Panc1 (cell line): ENCODE results near the gene SPAG4. TPM values are rescaled to one million over a fixed set of nuclear protein-coding genes. Genes with fewer than 3 reads are reported as not detected.

Experiments
- ATAC-seq: fragments of 200-7000 bp; cut with Tn5 transposase; 2 replicates; pipeline ENCODE4 v1.9.1; 2020; ENCODE audit warnings: mild to moderate bottlenecking, moderate library complexity
- BruUV-seq: library from RNA; stranded (reverse); fragments of 400-500 nt; replicated peaks from 2 replicates; lab custom pipeline; 2021; lab: Mats Ljungman, UMichigan
- CTCF ChIA-PET: fragments of 300-600 bp; sonication (Branson Sonifier 250); formaldehyde crosslinking; loops from one replicate; lab custom pipeline; 2022; ENCODE audit warnings: antibody characterized with exemption; lab: Charles Lee
- POLR2A ChIA-PET: fragments of 300-600 bp; sonication (Branson Sonifier 250); formaldehyde crosslinking; loops from one replicate; lab custom pipeline; 2022; ENCODE audit warnings: antibody characterized with exemption; lab: Charles Lee
- DNase-seq: peaks from one replicate; pipeline ENCODE4 v3.0.0-alpha.2; 2010; ENCODE audit warnings: low read depth, low spot score
- H3K27ac ChIP-seq: 2 replicates; pipeline ENCODE4 v1.5.1; 2011; ENCODE audit warnings: mild to moderate bottlenecking, low read length, inconsistent platforms
- H3K27me3 ChIP-seq: fragments of 200-500 bp; sonication (Bioruptor generic); 2 replicates; pipeline ENCODE4 v1.6.0; 2014; ENCODE audit warnings: low read length, inconsistent platforms; ENCODE audit not compliant: control insufficient read depth, insufficient read depth
- H3K36me3 ChIP-seq: fragments of 200-500 bp; sonication (Bioruptor generic); 2 replicates; pipeline ENCODE4 v1.5.1; 2014; ENCODE audit warnings: inconsistent platforms, mild to moderate bottlenecking, low read length, moderate library complexity; ENCODE audit not compliant: control insufficient read depth, insufficient read depth
- H3K4me1 ChIP-seq: 2 replicates; pipeline ENCODE4 v1.5.1; 2011; ENCODE audit warnings: inconsistent platforms, mild to moderate bottlenecking, low read length, moderate library complexity; ENCODE audit not compliant: control insufficient read depth, insufficient read depth
- H3K4me3 ChIP-seq, 2 experiments: 2 replicates each; pipeline ENCODE4 v1.5.1; 2011 to 2012; ENCODE audit warnings: low read depth in 2 of 2, low read length in 2 of 2, mild to moderate bottlenecking in 2 of 2, inconsistent platforms in 1 of 2, moderate library complexity in 1 of 2
- H3K9me3 ChIP-seq: fragments of 200-500 bp; sonication (Bioruptor generic); 2 replicates; pipeline ENCODE4 v1.5.1; 2014; ENCODE audit warnings: low read depth, mild to moderate bottlenecking, inconsistent platforms, low read length, moderate library complexity; ENCODE audit not compliant: control insufficient read depth, insufficient read depth
- CTCF ChIP-seq: fragments of 450-650 bp; IDR thresholded peaks from 2 replicates; pipeline ENCODE4 v1.5.1; 2017; ENCODE audit warnings: mild to moderate bottlenecking
- POLR2AphosphoS5 ChIP-seq: IDR thresholded peaks from 2 replicates; pipeline ENCODE4 v1.6.1; 2012; ENCODE audit warnings: mild to moderate bottlenecking, low read depth, low read length, moderate library complexity
- REST ChIP-seq, 2 experiments: IDR thresholded peaks; 2 replicates each; pipeline ENCODE4 v1.6.1; 2011 to 2012; ENCODE audit warnings: low read depth in 2 of 2, control low read depth in 1 of 2, low read length in 1 of 2, mild to moderate bottlenecking in 1 of 2, moderate library complexity in 1 of 2; ENCODE audit not compliant: insufficient read depth in 1 of 2
- SIN3A ChIP-seq: IDR thresholded peaks from 2 replicates; pipeline ENCODE4 v1.6.1; 2012; ENCODE audit warnings: low read depth, mild to moderate bottlenecking, low read length, moderate library complexity, borderline replicate concordance; ENCODE audit not compliant: insufficient read depth
- TCF7L2 ChIP-seq: IDR thresholded peaks from 2 replicates; pipeline ENCODE4 v1.6.1; 2011; ENCODE audit warnings: mild to moderate bottlenecking, low read depth, low read length, inconsistent platforms
- in situ Hi-C: cut with HindIII; loops from 2 replicates; pipeline ENCODE4 v1.10.0; 2016; ENCODE audit warnings: low sequenced_read_pairs, low pct_unique_long_range_greater_than_20kb
- intact Hi-C: fragments of 100-400 bp; cut with micrococcal nuclease; formaldehyde crosslinking; loops from one replicate; pipeline ENCODE4 v1.10.0; 2022; ENCODE audit not compliant: unreplicated experiment
- total RNA-seq: library from RNA; stranded (reverse); gene quantifications from one replicate; pipeline ENCODE4 v1.2.1, GENCODE V29; 2021; ENCODE audit not compliant: unreplicated experiment

Gene SPAG4
- total RNA-seq, 1 experiment from 2014 or later: 17.6 TPM

- H3K4me1 ChIP-seq: no peaks in the 10 kb centered on the region
- TF ChIP-seq REST (IDR thresholded peaks at IDR 0.05; ENCODE audit: insufficient read depth in 1 of 2, low read depth in 2 of 2, low read length in 1 of 2): no peak
- H3K9me3 ChIP-seq: no peaks in the 10 kb centered on the region
- no peak overlapping the region for H3K4me3 ChIP-seq
- ATAC-seq: peak; percentile 63; the same call in 1 of the 2 replicates
- no peak for DNase-seq
- H3K27me3 ChIP-seq: no peaks in the 10 kb centered on the region
- ChIA-PET POLR2A (no interaction called here), CTCF (no interaction called here)
- BruUV-seq: no TSS peak
- in situ Hi-C loops (no loop called here), intact Hi-C loops (no loop called here)
- no peaks in the 10 kb centered on the region for H3K36me3 ChIP-seq
- H3K27ac ChIP-seq: no peak overlapping the region
Measured at GRCh38 chr20:35598899-35599775, 16.5 kb upstream of the SPAG4 start.

GRCh38 chr20:35599776-35600120 lies 15.9 kb upstream of the SPAG4 start:
- TSS peak; percentile 49 for BruUV-seq
- no peaks in the 10 kb centered on the region for H3K4me1 ChIP-seq
- H3K27me3 ChIP-seq: no peaks in the 10 kb centered on the region
- ChIA-PET CTCF (no interaction called here), POLR2A (no interaction called here)
- intact Hi-C loops (no loop called here), in situ Hi-C loops (no loop called here)
- TF ChIP-seq REST (IDR thresholded peaks at IDR 0.05; ENCODE audit: insufficient read depth in 1 of 2, low read depth in 2 of 2, low read length in 1 of 2) (no peak), SIN3A (no peak), CTCF (no peak), TCF7L2 (no peak), POLR2AphosphoS5 (no peak)
- no peaks in the 10 kb centered on the region for H3K9me3 ChIP-seq
- DNase-seq (no peak), ATAC-seq (no peak)
- no peak overlapping the region for H3K4me3 ChIP-seq
- no peak overlapping the region for H3K27ac ChIP-seq
- H3K36me3 ChIP-seq: no peaks in the 10 kb centered on the region
